Activated naive CD4-positive, alpha-beta T cell treated with anti-CD3 and anti-CD28 coated beads, Interleukin-2, amount 50 U/mL, for 24 hours (primary cell): ENCODE measurements around the gene COA5.

Experiments used
- H3K27ac Mint-ChIP-seq: one replicate; pipeline ENCODE4 v1.8.0; 2021; ENCODE audit warnings: mild to moderate bottlenecking, mixed read lengths
- H3K27me3 Mint-ChIP-seq: one replicate; pipeline ENCODE4 v1.8.0; 2021; ENCODE audit warnings: mixed read lengths
- H3K36me3 Mint-ChIP-seq: one replicate; pipeline ENCODE4 v1.8.0; 2021; ENCODE audit warnings: mixed read lengths
- H3K4me1 Mint-ChIP-seq: one replicate; pipeline ENCODE4 v1.8.0; 2021; ENCODE audit warnings: mixed read lengths
- H3K4me3 Mint-ChIP-seq: one replicate; pipeline ENCODE4 v1.8.0; 2021; ENCODE audit warnings: mild to moderate bottlenecking, mixed read lengths
- H3K9me3 Mint-ChIP-seq: one replicate; pipeline ENCODE4 v1.8.0; 2021; ENCODE audit warnings: mixed read lengths

COA5 gene

GRCh38 chr2:98585386-98585785 is 22.9 kb downstream of the COA5 start:
- peak overlapping the region; percentile 18 for H3K27ac Mint-ChIP-seq
- peaks cover 8% of the 10 kb centered on the region for H3K36me3 Mint-ChIP-seq
- no peak overlapping the region for H3K4me3 Mint-ChIP-seq
- peaks cover 10% of the 10 kb centered on the region for H3K4me1 Mint-ChIP-seq
- no peaks in the 10 kb centered on the region for H3K9me3 Mint-ChIP-seq
- H3K27me3 Mint-ChIP-seq = no peaks in the 10 kb centered on the region

- H3K27ac Mint-ChIP-seq = no peak overlapping the region
- no peak overlapping the region for H3K4me3 Mint-ChIP-seq
- peaks cover 5% of the 10 kb centered on the region for H3K4me1 Mint-ChIP-seq
- H3K36me3 Mint-ChIP-seq = peaks cover 8% of the 10 kb centered on the region
- H3K9me3 Mint-ChIP-seq = no peaks in the 10 kb centered on the region
- no peaks in the 10 kb centered on the region for H3K27me3 Mint-ChIP-seq
Measured at GRCh38 chr2:98583816-98584618, 24.3 kb downstream of the COA5 start.

GRCh38 chr2:98583276-98583675 is 25.0 kb downstream of the COA5 start:
- Mint-ChIP-seq H3K27ac (no peak overlapping the region), H3K4me1 (no peaks in the 10 kb centered on the region), H3K27me3 (no peaks in the 10 kb centered on the region), H3K9me3 (no peaks in the 10 kb centered on the region), H3K36me3 (peaks cover 8% of the 10 kb centered on the region), H3K4me3 (no peak overlapping the region)

- Mint-ChIP-seq H3K4me1 (no peaks in the 10 kb centered on the region), H3K9me3 (no peaks in the 10 kb centered on the region), H3K27me3 (no peaks in the 10 kb centered on the region), H3K36me3 (peaks cover 10% of the 10 kb centered on the region), H3K27ac (no peak overlapping the region), H3K4me3 (no peak overlapping the region)
Measured at GRCh38 chr2:98582523-98582922, 25.8 kb downstream of the COA5 start.

GRCh38 chr2:98580656-98581284 is 27.5 kb downstream of the COA5 start:
- peaks cover 10% of the 10 kb centered on the region for H3K36me3 Mint-ChIP-seq
- H3K4me3 Mint-ChIP-seq = no peak overlapping the region
- no peaks in the 10 kb centered on the region for H3K27me3 Mint-ChIP-seq
- H3K9me3 Mint-ChIP-seq = no peaks in the 10 kb centered on the region
- no peak overlapping the region for H3K27ac Mint-ChIP-seq
- H3K4me1 Mint-ChIP-seq = no peaks in the 10 kb centered on the region

- H3K27me3 Mint-ChIP-seq = no peaks in the 10 kb centered on the region
- no peaks in the 10 kb centered on the region for H3K4me1 Mint-ChIP-seq
- no peak overlapping the region for H3K27ac Mint-ChIP-seq
- H3K36me3 Mint-ChIP-seq = peaks cover 10% of the 10 kb centered on the region
- H3K4me3 Mint-ChIP-seq = no peak overlapping the region
- H3K9me3 Mint-ChIP-seq = no peaks in the 10 kb centered on the region
Measured at GRCh38 chr2:98579926-98580325, 28.4 kb downstream of the COA5 start.

GRCh38 chr2:98578231-98578630 is 30.1 kb downstream of the COA5 start:
- H3K27ac Mint-ChIP-seq = no peak overlapping the region
- H3K4me3 Mint-ChIP-seq = no peak overlapping the region
- no peaks in the 10 kb centered on the region for H3K9me3 Mint-ChIP-seq
- H3K36me3 Mint-ChIP-seq = peaks cover 10% of the 10 kb centered on the region
- H3K27me3 Mint-ChIP-seq = no peaks in the 10 kb centered on the region
- H3K4me1 Mint-ChIP-seq = no peaks in the 10 kb centered on the region

- Mint-ChIP-seq H3K27ac (no peak overlapping the region), H3K36me3 (peaks cover 10% of the 10 kb centered on the region), H3K4me1 (no peaks in the 10 kb centered on the region), H3K27me3 (no peaks in the 10 kb centered on the region), H3K4me3 (no peak overlapping the region), H3K9me3 (no peaks in the 10 kb centered on the region)
Measured at GRCh38 chr2:98577313-98577712, 31.0 kb downstream of the COA5 start.

- Mint-ChIP-seq H3K4me1 (no peaks in the 10 kb centered on the region), H3K36me3 (peaks cover 10% of the 10 kb centered on the region), H3K27ac (no peak overlapping the region), H3K4me3 (no peak overlapping the region), H3K9me3 (no peaks in the 10 kb centered on the region), H3K27me3 (no peaks in the 10 kb centered on the region)
Measured at GRCh38 chr2:98576666-98577312, 31.5 kb downstream of the COA5 start.

GRCh38 chr2:98573426-98573825 is 34.9 kb downstream of the COA5 start:
- Mint-ChIP-seq H3K27me3 (no peaks in the 10 kb centered on the region), H3K36me3 (peaks cover 14% of the 10 kb centered on the region), H3K9me3 (no peaks in the 10 kb centered on the region), H3K4me3 (no peak overlapping the region), H3K27ac (no peak overlapping the region), H3K4me1 (no peaks in the 10 kb centered on the region)

- H3K4me1 Mint-ChIP-seq = no peaks in the 10 kb centered on the region
- H3K4me3 Mint-ChIP-seq = no peak overlapping the region
- no peak overlapping the region for H3K27ac Mint-ChIP-seq
- no peaks in the 10 kb centered on the region for H3K27me3 Mint-ChIP-seq
- no peaks in the 10 kb centered on the region for H3K9me3 Mint-ChIP-seq
- H3K36me3 Mint-ChIP-seq = peaks cover 12% of the 10 kb centered on the region
Measured at GRCh38 chr2:98572676-98573075, 35.6 kb downstream of the COA5 start.

GRCh38 chr2:98572211-98572610 is 36.1 kb downstream of the COA5 start:
- Mint-ChIP-seq H3K4me3 (no peak overlapping the region), H3K9me3 (no peaks in the 10 kb centered on the region), H3K4me1 (no peaks in the 10 kb centered on the region), H3K27me3 (no peaks in the 10 kb centered on the region), H3K36me3 (peaks cover 14% of the 10 kb centered on the region), H3K27ac (no peak overlapping the region)

- peaks cover 14% of the 10 kb centered on the region for H3K36me3 Mint-ChIP-seq
- no peak overlapping the region for H3K27ac Mint-ChIP-seq
- no peaks in the 10 kb centered on the region for H3K9me3 Mint-ChIP-seq
- H3K4me1 Mint-ChIP-seq = no peaks in the 10 kb centered on the region
- H3K27me3 Mint-ChIP-seq = no peaks in the 10 kb centered on the region
- no peak overlapping the region for H3K4me3 Mint-ChIP-seq
Measured at GRCh38 chr2:98571796-98572195, 36.5 kb downstream of the COA5 start.

- no peaks in the 10 kb centered on the region for H3K4me1 Mint-ChIP-seq
- H3K27ac Mint-ChIP-seq = no peak overlapping the region
Measured at GRCh38 chr2:98571121-98571701, 37.1 kb downstream of the COA5 start.

GRCh38 chr2:98570356-98570755 is 38.0 kb downstream of the COA5 start:
- H3K36me3 Mint-ChIP-seq = peaks cover 14% of the 10 kb centered on the region
- H3K27me3 Mint-ChIP-seq = no peaks in the 10 kb centered on the region
- H3K4me1 Mint-ChIP-seq = no peaks in the 10 kb centered on the region
- no peak overlapping the region for H3K4me3 Mint-ChIP-seq
- no peak overlapping the region for H3K27ac Mint-ChIP-seq
- no peaks in the 10 kb centered on the region for H3K9me3 Mint-ChIP-seq

More at GRCh38 chr2:98571121-98571701, 37.1 kb downstream of the COA5 start:
- Mint-ChIP-seq H3K27me3 (no peaks in the 10 kb centered on the region), H3K4me3 (no peak overlapping the region), H3K9me3 (no peaks in the 10 kb centered on the region), H3K36me3 (peaks cover 14% of the 10 kb centered on the region)

GRCh38 chr2:98569915-98570314 is 38.4 kb downstream of the COA5 start:
- Mint-ChIP-seq H3K9me3 (no peaks in the 10 kb centered on the region), H3K4me1 (no peaks in the 10 kb centered on the region), H3K27me3 (no peaks in the 10 kb centered on the region), H3K36me3 (peaks cover 14% of the 10 kb centered on the region), H3K27ac (no peak overlapping the region), H3K4me3 (no peak overlapping the region)
